Colon (tissue), 2 donors: Measurements from ENCODE around the gene HGF.

Source experiments
- FAIRE-seq: peaks from 2 replicates; lab custom pipeline; 2012; peaks lifted over from hg19 to GRCh38; lab: Jason Lieb, UNC
- donor health status: control.
- donor health status: control.

Gene HGF

DNA sequence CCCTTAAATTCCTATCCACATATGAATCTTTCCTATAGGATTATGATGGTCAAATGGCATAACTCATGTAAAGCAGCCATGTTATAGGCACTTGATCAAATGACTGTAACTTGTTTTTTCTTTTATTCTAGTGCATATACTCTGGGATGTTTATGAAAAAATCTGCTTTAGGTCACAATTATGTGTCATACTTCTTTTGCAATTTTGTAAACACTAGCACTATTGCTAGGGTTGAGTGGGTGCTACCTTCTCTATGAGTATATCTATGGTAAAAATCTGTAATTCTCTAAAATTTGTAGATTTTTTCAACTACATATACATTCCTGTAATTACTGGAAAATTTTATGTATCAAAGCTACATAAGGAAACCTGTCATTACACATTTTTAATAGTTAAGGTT lies 50.0 kb downstream of the HGF start:
- FAIRE-seq: no peak

DNA sequence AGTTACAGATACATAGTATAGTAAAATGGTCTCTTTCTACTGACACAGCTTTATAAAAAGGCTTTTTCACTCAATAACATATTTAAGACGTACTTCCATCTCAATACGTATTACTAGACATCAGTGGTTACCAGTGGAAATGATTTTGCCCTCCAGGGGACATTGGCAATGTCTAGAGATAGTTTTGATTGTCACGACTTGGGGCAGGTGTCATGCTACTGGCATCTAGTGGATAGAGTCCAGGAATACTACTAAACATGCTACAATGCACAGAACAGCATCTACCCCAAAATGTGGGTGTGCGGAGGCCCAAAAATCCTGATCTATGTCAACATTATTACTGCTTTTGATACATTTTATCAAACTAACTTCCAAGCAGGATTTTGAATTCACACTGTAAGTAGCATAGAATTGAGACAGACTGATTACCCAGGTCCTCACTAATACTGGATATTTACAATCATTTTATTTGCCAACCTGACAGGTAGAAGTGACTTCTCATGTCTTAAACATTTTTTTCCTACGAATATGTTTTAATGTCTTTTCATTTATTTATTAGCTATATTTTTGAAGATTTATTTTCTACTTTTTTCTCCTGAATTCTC lies 53.8 kb downstream of the HGF start:
- no peak for FAIRE-seq

DNA sequence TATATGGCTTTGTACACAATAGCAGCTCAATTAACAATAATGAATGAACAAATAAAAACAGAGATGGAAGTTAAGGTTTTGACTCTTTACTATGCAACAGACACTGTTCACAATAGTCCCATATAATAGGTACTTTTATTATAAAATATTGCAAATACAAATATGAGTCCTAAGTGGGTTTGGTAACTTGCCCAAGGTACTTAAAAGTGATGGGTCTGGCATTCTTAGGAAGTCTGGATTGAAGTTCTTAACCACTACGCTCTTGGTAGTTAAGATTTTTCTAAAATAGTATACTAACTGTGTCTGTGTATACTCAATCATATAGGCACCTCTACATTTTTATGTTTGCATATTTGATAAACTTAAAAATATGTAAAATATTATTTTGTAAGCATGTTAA lies 55.5 kb downstream of the HGF start:
- peak; percentile 38 for FAIRE-seq

DNA sequence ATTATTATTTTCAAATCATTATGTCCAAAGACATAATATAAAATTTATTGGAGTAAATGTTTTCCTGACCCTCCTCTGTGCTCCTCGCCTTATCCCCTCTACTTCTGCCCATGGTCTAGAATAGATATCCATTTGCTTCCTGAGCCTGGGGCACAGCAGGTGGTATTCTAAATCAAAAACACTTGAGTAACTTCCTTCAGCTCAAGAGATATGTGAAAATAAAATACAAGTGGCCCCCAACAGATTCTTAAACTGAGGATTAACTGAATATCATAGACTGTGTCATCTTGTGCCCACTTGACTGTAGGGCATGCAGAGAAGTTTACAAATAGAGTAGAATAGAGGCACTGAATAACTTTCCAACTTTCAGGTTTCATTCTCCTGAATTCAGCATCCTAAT lies 59.1 kb downstream of the HGF start:
- FAIRE-seq: no peak

DNA sequence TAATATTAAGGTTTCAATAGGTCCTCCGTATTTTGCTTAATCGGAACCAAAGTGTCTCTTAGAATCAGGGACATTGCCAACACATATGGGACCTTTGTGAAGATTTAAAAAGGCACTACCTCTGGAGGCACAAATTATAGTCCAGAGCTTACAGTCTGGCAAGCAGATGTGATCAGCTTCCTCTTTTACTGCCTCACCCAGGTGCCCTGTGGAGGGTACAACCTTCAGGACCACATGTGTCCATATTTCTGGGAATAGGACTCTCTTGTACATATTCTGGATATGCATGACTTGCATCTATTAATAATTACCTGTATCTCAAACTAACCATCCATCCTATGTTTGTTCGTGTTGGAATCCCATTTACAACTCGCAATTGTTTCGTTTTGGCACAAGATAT lies 60.0 kb downstream of the HGF start:
- no peak for FAIRE-seq

DNA sequence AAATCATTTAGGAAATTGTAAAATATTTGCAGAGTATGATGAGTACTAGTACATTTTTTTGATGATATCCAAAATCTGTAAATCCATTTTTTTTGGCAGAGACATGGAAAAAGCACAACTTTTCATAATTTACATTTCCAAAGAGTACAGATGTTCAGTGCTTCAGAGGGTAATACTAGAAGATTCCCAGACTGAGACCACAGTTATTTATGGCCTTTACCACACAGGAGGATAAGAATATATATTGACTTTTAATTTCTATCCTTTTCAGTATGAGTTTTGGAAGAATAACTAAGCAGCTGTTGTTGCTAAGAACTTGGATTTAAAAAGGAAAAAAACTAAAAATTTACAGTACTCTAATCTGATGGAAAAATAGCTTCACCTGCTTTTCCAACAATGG lies 61.9 kb downstream of the HGF start:
- no peak for FAIRE-seq

DNA sequence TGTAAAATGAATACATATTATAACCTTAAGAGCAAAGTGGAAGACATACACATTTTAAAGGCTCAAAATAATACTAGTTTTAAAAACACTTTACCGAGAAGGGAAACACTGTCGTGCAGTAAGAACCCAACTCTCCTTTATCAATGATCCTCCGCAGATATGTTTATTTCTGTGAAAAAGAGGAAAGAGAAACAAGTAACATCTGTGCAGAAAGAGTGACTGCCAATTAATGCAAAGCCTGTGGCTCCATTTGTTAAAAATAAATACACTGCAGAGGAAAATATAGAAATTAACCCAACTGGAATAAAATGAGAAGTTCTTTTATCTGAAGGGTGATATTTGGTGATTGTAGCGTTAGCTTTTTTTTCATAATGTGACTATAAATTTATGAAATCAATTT lies 62.7 kb downstream of the HGF start:
- FAIRE-seq: no peak

DNA sequence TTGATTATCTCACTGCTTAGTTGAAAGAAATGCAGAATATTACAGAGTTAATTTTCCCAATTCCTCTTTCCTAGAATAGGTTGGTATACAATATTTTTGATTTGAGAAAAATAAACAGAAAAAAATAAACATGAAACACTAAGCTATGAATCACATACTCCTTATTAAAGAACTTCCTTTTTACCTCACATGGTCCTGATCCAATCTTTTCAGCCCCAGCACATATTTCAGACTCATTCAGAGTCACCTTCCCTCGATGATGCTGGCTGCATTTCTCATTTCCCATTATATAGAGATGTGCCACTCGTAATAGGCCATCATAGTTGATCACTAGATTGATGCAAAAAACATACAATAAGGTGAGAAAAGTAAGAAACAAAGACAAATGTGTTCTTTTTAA lies 64.6 kb downstream of the HGF start:
- no peak for FAIRE-seq

DNA sequence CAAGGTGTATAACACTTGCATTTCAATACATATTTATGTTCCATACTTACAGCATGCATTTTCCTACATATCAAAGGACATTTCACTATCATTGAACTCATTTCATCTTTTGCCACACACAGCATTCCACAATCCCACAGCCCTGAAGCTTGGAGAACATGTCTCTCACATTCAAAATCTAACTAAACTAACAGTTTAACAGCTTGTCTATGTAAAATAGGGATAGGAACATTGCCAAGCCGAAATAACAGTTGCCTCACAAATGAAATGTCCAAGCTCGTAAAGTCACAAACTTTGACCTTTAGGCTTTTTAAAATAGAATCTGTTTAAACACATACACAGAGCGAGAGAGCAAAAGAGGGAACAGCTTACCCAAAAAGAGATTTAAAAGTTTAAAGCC lies 65.3 kb downstream of the HGF start:
- no peak for FAIRE-seq

DNA sequence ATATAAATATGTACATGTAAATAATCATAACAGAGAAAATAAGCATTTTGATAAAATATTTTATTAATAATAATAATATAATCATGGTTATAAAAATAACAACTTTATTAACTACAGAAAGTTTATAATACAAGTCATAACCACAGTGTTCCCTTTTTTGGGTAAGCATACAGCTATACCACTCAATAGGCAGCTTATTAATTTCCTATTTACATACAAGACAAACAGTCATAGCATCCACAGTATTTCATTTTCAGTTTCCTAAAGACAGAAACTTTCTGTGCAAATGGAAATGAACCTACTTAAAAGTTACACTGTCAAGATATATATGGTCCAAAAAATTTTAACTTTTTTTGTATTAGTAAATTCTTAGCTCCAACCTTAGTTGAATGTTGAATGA lies 70.9 kb downstream of the HGF start:
- no peak for FAIRE-seq

DNA sequence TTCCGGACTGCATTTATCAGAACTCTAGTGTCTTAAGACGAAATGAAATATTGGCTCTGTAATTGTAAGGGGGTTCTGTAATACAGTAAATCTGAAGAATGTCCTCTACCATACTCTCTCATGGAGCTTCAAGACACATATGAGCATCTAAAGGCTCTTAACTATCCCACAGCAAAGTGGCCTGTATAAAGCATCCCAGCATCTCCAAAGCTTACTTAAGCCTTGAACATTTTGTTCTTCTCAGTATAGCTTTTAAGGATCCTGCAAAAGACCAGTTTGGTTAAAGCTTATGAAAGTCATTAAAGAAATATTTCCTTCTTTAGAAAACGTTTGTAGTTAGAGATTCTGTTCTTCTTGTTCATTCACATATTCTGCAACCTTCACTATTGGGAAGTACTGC lies 75.1 kb downstream of the HGF start:
- FAIRE-seq: no peak

DNA sequence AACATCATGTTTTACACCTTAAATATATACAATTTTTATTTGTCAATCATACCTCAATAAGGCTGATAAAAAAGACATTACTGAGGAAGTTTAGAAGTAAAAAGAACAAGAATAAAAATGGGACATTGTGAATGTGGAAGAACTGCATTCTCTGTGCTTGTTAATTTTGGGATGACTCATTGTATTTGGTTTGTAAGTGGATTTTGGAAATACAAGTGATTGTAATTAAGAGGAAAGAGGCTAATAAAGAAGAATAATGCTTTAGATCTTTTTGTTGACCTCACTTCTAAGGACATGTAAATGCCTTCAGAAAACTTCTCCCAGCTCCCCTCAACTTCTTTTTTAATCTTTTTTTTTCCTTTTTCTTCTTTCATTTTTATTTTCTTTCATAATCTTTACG lies 76.0 kb downstream of the HGF start:
- FAIRE-seq: no peak

DNA sequence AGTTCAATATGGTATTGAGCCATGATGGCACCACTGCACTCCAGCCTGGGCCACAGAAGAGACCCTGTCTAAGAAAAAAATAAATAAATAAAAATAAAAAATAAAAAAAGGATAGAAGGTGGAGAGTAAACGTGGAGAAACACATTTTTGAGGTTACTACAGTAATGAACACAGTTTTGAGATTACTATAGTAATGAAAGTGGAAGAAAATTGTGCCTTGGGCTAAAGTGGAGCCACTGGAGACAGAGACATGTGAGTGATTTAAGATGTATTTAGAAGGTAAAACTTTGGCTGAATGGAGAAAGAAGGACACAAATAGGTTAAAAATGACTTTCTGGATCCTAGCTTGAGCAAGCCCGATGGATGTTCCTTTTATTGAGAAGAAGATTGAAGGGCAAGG lies 76.8 kb downstream of the HGF start:
- no peak for FAIRE-seq

DNA sequence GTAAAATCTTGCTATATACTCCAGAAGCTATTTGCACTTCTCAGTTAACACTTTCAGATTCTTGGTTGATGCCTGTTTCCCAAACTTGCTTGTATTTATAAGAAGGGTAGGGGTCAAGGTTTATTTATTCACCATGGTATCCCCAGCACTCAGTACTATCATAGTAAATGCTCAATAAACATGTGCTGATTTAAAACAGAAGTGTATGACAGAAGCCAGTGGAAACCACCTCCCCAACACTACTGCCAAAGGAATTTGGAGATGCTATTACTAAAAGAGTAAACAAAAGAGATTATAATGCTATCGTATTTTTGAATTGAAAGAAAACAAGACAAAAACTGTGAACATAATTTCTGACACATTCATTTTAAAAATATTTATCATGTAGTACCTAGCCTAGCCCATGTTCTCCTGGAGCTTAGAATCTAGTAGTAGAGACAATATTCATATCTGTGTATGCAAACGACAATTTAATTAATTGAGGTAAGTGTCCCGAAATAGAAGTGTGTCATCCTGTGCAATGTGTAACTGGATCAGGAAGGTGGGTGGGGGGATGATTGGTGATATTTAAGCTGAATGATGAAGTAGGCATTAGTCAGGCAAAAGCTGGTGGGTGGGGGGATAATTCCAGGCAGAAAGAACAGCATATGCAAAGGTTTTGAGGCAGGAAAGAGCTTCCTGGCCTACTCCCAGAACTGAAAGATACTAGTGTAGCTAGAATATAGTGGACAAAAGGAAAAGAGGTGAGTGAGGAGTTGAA lies 77.5 kb downstream of the HGF start:
- no peak for FAIRE-seq

DNA sequence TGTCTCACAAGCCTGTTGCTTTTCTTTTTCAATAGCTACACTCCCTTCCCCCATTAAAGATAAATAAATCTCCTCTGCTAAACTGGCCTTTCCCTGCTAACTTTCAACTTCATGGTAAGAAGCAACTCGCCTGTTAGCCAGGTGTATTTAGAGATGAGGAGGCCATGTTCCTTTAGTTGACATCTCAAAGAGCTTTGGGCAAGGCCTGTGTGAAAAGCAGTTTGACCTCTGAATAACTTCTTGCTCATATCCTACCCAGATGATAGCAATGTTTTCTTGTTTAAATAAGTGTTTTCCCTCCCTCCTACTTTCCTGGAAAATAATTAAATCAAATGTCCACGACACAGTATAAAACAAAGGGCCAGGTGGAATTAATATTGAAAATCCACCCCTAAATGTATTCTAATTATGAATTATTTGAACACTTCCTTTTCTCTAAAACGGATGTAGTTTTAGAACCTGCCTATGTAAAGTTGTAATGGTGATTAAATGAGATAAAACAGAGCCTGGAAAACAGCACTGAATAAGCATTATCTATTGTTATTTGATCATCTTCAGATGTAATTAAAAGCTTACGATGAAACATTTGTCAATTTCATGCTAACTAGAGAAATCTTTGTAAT lies 78.5 kb downstream of the HGF start:
- FAIRE-seq: no peak

DNA sequence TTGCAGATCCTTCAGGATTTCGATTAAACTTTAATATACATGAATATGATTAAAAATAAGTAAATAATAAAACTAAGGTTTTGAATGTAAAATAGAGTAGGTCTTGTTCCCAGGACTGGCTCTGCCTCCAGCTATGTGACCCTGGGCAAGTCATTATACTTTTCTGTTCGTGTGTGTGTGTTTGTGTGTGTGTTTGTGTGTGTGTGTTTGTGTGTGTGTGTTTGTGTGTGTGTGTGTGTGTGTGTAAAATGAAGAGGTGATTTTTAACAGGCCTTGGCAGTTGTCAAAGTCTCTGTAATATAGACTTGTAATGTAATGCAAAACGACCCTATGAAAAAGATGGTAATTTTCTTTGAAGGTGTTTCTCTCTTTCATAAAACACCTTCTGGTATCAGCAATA lies 79.2 kb downstream of the HGF start:
- no peak for FAIRE-seq

DNA sequence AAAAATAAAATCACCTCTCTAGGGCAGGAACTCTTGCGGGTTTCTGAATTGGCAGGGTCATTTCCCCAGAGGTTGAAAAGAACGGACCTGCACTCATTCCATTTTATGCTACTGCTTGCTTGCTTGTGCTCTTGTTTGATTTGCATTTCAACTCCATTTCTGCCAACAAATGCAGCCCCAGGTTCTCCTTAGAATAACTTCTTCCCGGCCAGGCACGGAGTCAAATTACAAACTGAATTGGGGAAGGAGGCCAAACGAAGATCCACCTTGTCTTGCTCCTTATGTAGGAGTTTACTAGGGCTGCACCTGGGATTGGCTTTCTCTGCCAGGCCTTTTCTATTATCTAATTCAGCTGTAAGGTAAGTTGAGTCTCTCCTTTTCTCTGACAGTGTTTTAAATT lies 79.6 kb downstream of the HGF start:
- no peak for FAIRE-seq

DNA sequence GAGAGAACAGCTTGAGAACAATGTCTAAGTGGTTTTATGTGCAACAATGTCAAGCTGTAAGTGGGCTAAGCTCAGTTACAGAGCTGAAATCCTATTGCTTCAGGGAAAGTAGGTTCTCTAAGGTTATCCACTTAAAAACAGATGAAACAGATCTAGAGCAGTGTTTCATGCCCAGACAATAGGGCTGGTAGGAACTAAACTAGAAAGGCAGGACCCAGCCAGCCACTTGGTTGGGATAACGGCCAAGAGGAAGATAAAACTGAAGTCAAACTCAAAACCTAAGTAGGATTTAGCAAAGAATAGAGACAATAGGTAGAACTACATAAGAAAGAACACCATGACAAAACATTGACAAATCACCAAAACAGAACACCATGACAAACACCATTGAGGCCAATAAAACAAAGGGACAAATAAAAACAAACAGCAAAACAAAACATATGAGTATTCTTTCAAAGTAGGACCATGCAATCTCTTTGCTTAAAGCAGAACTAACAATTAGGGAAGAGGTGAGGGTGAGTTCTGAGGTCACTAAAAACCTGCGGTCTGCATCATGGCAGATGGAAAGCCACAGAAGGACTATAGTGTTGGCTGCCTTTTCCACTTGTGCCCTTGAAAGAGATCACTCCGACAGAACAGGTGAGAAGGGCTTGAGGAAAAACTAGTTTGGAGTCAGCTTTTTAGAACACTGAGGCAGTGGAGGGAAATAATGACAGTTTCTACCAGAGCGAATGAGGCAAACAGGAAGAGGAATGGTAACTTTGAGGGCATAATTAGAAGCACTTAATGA lies 81.0 kb downstream of the HGF start:
- FAIRE-seq: no peak

DNA sequence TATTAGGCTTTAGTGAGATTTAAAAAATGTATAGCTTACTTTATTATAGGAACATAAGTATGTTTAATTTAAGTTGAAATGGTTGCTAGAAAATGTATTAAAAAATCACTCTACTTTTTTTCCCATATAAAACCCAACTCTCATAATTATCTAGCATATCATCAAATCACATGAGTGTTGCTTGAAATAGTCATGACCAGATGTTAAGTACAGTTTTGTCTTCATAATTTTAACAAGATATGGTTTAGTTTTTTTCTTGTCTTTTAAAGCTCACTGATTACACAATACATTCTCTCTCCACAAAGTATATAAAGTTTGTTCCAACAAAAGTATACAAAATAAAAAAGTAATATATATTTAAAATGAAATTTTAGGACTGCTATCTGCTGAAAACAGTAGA lies 82.8 kb downstream of the HGF start:
- peak; percentile 90 for FAIRE-seq

DNA sequence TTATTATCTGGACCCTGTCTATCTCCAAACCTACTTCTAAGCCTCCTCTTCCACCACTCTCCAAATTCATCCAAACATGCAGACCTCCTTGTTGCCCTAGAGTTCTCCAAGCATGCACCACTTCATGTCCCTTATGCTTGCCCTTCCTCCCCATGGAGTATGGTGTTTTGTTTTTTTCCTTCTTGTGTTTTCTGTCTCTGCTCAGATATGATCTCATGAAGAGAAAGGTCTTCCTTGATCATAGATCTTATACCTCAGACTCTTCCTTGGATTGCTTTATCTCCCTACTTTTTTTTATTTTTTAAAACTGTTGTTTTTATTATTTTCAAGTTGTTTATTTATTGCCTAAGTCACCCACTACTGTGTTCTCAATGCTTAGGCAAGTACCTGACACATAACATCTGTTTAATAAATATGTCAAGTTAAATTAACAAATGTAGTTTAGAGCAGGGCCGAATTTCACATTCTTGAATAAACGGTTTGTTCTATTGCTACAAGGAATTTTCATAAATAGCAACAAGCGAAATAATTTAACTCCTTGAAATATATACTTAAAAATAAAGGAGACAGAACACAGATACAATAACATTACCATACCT lies 84.5 kb downstream of the HGF start:
- FAIRE-seq: no peak

DNA sequence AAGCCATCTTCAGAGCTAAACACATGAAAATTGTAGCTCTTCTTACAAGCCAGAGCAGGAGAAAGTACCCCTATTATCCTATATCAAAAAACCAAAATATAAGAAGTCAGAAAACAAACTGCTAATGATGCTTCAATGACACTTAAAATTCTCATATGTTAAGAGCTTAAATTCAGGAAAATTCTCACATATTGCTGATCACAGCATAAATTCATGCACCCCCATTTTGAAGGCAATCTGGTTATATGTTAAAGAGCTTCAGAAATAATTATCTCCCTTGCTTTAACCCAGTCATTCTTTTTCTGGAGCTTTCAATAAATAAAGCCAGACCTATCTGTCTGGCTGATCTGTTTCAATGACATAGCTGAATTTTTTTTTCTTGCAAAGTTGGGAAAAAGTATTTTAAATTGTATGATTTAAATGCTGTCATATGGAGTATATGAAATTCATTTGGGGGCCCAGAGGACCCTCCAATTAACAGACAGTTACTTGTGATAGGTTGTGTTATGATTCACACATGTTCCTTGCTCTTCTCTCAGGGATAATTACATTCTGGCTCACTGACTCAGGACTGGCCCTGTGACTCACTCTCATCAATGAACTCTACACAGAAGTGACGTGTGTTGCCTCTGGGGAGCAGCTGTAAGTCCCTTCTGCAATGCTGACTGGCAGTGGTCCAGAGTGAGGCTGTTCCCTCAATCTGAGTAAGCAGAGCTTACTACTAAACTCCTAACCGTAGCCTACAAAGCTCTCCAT lies 85.2 kb downstream of the HGF start:
- FAIRE-seq: no peak

DNA sequence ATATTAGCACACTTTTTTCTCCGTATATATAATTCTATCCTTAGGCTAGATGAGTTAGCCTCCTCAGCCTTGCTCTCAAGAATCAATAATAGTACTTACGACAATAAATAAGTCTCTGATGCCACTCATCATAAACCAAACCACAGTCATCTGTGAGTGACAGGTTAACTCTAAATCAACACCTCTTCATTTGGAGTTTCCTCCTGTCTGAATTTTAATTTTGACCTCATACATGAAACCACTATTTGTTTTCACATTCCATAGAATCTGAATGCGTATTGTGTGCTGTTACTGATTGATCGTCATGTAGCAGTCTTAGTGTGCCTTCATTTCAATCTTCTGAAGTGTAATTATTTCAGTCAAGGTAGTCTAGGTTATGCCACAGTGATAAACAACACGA lies 85.8 kb downstream of the HGF start:
- no peak for FAIRE-seq
